ENCODE data around the gene APBA2.

APBA2 gene

GRCh38 chr15:28983432-28984311 lies 97.9 kb downstream of the APBA2 start:
- DNase-seq (ENCODE audit: low read depth) = no peak
- TF ChIP-seq POLR2A (IDR thresholded peaks at IDR 0.05; ENCODE audit: extremely low read depth, insufficient read length) = no peak
- no peak for TF ChIP-seq MAX (IDR thresholded peaks at IDR 0.05; ENCODE audit: low read depth, low read length)
- TF ChIP-seq MYC (IDR thresholded peaks at IDR 0.05; ENCODE audit: low read depth, low read length) = no peak
- no peak for TF ChIP-seq CTCF (IDR thresholded peaks at IDR 0.05; ENCODE audit: low read depth, low read length)
- H3K4me3 ChIP-seq (ENCODE audit: low read depth, low read length) = no peak overlapping the region

- DNase-seq (ENCODE audit: low read depth) = peak; percentile 26
Measured at GRCh38 chr15:28984421-28985315, 98.9 kb downstream of the APBA2 start.

GRCh38 chr15:28985316-28985645 lies 99.5 kb downstream of the APBA2 start:
- H3K4me3 ChIP-seq (ENCODE audit: low read depth, low read length) = no peak overlapping the region
- TF ChIP-seq MYC (IDR thresholded peaks at IDR 0.05; ENCODE audit: low read depth, low read length) (no peak), POLR2A (IDR thresholded peaks at IDR 0.05; ENCODE audit: extremely low read depth, insufficient read length) (no peak), CTCF (IDR thresholded peaks at IDR 0.05; ENCODE audit: low read depth, low read length) (no peak), MAX (IDR thresholded peaks at IDR 0.05; ENCODE audit: low read depth, low read length) (no peak)
- no peak for DNase-seq (ENCODE audit: low read depth)

More at GRCh38 chr15:28984421-28985315, 98.9 kb downstream of the APBA2 start:
- no peak overlapping the region for H3K4me3 ChIP-seq (ENCODE audit: low read depth, low read length)
- TF ChIP-seq MAX (IDR thresholded peaks at IDR 0.05; ENCODE audit: low read depth, low read length) (no peak), POLR2A (IDR thresholded peaks at IDR 0.05; ENCODE audit: extremely low read depth, insufficient read length) (no peak), MYC (IDR thresholded peaks at IDR 0.05; ENCODE audit: low read depth, low read length) (no peak), CTCF (IDR thresholded peaks at IDR 0.05; ENCODE audit: low read depth, low read length) (no peak)

GRCh38 chr15:28985691-28986090 lies 99.9 kb downstream of the APBA2 start:
- no peak for DNase-seq (ENCODE audit: low read depth)

More at GRCh38 chr15:28985691-28986090, 99.9 kb downstream of the APBA2 start:
- TF ChIP-seq CTCF (IDR thresholded peaks at IDR 0.05; ENCODE audit: low read depth, low read length) = no peak
- no peak for TF ChIP-seq MYC (IDR thresholded peaks at IDR 0.05; ENCODE audit: low read depth, low read length)
- TF ChIP-seq MAX (IDR thresholded peaks at IDR 0.05; ENCODE audit: low read depth, low read length) = no peak
- TF ChIP-seq POLR2A (IDR thresholded peaks at IDR 0.05; ENCODE audit: extremely low read depth, insufficient read length) = no peak
- no peak overlapping the region for H3K4me3 ChIP-seq (ENCODE audit: low read depth, low read length)

Measured in NB4 (cell line).